Measurements from ENCODE around the gene RNF19B.
A peak's percentile ranks its signal among the peaks of the same experiment; 100 is the strongest.

Gene RNF19B

DNA sequence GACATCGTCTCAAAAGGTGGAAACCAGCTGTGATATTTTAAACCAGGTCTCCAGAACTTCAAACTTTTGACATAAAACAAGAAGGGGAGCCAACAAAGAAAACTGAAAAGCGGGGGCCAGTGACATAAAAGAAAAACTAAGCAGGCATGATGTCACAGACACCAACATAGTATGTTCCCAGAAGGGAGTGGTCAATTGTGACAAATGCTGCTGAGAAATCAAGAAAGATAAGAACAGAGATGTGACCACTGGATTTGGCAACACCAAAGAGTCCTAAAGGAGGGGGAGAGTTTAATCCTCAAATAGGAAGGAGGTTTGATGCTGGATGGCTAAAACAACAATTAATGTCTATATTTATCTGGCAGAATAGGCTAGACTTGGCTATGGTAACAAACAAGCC lies 2.3 kb upstream of the RNF19B start:
- no peak for DNase-seq

DNA sequence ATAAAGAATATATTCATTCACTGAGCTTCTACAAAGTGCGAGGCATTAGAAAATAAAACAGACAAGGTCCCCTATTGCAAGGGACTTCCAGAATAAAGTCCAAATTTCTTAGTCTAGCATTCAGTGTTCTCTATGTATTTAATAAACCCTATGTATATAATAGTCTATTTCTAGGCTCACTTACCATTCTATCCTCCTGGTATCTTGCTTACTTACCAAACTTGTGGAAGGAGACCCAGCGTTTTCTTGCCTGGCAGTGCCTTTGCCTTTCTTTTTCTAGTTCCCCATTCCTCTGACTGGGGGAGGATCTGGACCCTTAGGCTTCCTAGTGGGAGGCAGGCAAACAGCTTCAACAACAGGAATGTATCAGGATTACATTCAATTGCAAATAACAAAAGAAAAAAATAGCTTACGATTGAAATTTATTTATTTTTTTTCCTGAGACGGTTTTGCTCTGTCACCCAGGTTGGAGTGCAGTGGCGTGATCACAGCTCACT lies 690 bp upstream of the RNF19B start:
- DNase-seq = no peak

DNA sequence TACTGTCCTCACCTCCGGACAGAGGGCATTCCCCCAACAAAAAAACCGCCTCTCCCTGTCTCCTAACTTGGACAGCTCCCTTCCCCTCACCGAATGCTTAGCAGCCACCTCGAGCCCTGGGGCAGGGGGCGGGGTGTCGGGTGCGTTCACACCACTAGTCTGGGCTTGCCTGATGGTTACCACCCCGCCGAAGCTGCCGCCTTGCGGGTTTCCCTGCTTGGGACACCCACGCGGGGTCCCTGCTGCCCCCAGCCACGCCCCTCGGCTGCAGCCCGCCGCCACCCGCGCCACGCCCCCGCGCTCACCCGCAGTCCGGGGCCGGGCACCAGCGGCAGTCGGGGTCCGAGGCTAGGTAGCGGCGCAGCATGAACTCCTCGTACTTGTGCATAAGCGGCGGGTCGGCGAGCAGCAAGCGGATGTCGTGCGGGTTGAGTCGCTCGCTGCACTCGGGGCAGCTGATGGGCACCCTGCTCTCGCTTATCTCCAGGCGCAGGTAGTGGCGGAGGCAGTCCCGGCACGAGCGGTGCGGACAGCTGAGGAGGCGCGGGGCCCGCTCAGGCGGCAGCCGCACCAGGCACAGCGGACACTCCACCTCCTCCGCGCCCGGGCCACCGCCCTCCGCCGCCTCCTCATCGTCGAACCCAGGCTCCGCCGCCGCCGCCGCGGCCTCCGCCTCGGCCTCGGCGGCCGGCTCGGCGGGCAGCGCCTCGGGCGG lies 706 bp downstream of the RNF19B start:
- peak; percentile 45 to 79 (median 58) for DNase-seq

DNA sequence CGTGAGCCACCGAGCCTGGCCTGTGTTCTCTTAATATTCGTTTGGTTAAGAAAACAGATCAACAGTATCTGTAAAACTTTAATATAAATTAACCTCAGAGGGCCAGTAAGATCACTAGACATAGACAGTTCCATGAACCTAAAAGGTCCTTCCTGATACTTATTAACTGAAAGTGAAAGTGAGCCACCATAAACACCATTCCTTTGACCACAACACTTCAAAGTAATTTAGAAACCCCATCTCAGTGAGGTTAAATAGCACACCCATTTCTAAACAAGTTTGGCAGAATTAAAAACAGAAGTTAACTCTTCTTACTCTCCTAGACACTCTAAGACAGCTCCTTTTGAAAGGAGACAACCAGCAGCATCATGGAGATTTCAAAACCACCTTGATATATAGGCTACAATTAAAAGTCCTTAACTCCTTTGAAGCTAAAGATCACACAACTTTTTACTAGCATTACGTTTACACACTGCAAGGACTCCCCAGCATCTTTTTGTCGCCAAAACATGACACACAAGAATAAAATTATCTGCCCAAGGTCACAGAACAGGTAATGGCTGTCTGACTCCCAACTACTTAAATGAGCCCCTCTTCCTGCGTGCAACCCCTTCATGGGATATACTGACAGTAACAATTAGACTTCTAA lies 2.2 kb downstream of the RNF19B start:
- no peak for DNase-seq

DNA sequence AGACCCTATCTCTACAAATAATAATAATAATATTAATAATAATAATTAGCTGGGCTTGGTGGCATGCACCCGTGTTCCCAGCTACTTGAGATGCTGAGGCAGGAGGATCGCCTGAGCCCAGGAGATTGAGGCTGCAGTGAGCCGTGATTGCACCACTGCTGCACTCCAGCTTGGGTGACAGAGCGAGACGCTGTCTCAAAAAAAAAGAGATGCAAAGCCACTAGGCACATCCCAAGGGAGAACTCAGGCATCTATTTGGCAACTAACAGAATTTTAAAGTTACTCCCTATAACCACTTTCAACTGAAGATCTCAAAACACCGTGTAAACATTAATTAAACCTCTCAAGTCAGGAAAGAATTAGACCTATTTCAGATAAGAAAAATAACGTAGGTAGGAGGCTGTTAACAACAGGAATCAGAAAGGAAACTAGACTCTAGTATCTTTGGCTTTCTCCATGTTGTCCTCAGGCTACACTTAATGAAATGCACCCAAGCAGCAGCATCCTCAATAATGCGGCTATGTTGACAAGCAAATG lies 3.7 kb downstream of the RNF19B start:
- no peak for DNase-seq

DNA sequence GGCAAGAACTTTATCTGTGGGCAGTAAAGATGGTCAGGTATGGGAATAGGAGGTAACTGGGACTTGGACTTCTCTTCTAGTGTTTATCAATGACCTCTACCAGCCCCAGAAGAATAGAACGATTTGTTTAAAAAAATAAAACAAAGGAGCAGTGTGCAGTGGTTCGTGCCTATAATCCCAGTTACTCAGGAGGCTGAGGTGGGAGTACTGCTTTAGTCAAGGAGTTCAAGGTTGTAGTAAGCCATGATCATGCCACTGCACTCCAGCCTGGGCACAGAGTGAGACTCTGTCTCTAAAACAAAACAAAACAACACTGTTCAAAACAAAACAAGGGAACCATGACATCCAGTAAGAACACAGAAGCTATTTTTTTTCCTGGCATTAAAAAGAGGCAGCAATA lies 4.3 kb downstream of the RNF19B start:
- no peak for DNase-seq

DNA sequence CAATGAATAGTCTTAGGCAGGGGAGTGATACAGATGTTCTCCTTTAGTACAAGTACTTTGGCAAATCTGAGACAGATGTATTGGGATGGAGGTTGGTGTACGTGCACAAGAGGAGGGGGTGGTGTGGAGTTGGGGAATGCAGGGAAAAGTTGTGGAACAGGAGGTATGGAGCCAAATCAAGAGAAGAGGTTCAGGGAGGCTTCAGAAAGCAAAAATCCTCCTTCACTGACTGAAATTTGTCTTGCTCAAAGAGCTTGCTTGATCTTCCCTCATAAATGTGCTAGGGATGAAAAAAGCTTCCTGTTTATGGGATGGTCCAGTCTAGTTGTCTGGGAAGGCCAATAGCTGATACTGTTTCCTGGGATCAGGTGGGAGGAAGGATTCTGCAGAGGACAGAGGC lies 5.8 kb downstream of the RNF19B start:
- DNase-seq = no peak

DNA sequence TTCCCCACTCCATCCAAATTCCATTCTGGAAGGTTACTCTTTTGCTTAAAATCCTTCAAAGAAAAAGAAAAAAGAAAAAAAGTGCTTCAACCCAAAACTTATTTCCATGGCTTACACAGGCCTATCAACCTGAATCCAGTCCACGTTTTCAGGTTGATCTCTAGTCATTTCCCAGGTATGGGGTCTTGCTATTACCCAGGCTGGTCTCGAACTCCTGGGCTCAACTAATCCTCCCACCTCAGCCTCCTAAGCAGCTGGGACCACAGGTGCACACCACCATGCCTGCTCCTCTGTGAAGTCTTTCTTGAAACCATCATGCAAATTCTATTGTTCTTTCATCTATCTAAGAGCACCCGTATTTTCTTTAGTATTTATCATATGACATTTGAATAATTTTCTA lies 7.6 kb downstream of the RNF19B start:
- DNase-seq = no peak

DNA sequence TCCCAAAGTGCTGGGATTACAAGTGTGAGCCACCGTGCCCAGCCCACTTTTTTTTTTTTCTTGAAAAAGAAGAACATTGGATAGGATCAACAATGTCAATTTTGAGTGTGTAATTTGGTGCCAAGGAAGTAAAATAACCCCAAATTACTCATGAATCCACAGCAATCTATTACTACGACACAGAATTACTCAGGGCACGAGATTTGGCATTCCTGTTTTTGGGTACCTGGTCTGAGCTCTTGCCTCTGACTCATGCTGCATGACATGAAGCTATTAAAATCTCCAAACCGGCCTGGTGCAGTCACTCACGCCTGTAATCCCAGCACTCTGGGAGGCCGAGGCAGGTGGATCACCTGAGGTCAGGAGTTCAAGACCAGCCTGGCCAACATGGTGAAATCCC lies 10.4 kb downstream of the RNF19B start:
- DNase-seq = no peak

DNA sequence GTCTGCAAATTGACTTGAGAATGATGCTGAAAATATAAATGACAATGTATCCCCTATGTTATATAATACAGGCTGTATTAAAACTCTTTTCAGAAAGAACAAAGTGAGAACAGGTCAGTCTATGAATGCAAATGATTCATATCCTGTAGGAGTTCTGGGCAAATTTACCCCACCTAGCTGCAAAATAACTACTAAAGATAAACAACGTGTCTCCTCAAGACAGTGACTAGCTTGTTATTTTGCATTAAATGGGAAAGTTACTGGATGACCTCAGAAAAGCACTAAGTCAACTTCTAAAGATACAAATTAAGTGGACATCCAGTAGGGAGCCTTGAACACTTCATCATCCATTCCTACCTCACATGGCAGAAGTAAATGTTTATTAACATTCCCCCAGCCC lies 11.1 kb downstream of the RNF19B start:
- DNase-seq = no peak

DNA sequence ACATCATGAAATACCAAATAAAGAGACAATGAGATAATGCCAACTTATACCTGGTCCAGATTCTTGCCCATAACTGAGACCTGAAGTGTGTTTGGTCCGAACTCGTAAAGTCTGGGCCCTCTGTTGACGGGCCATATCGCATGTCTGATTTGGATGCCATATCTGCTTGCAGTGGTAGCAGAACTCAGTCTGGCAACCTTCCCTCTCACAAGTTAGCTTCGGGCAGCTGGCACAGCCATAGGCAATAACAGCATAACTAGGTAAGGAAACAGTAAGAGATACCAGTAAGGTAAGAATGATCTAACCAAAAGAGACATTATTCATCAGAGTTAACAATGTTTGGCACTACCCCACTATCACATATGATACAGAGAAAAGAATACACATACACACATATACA lies 15.1 kb downstream of the RNF19B start:
- no peak for DNase-seq

DNA sequence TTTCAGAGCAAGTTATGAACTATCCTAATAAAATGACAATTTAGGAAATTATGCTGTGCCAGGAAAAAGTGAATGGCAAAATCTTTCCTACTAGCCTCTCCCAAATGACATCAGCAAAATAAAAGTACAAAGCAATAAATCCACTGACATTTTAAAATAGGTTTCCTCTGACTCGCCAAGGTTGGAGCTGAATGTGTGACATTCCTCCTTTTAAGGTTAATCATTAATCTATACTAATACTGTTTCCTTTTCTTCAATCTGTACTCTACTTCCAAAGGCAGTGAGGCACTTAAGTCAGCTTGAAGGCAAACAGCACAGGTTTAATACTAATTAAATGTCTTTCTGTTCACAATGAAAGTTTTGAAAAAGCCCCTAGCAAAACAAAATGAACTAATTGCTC lies 15.7 kb downstream of the RNF19B start:
- DNase-seq = no peak

DNA sequence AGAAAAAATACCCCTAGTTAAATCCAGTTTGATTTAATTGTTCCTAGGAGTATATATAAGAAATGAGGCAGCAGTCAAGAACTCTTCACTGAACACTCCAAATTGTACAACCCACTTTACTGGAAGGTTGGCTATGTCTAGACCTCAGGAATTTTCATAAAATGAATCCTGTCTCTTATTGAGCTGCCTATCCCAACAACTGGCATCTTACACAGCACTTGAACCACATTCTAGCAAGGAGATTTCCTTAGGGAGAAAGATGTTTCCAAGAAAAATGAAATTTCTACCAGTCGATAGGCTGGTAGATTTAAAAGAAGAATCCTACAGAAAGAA lies 16.3 kb downstream of the RNF19B start:
- no peak for DNase-seq

DNA sequence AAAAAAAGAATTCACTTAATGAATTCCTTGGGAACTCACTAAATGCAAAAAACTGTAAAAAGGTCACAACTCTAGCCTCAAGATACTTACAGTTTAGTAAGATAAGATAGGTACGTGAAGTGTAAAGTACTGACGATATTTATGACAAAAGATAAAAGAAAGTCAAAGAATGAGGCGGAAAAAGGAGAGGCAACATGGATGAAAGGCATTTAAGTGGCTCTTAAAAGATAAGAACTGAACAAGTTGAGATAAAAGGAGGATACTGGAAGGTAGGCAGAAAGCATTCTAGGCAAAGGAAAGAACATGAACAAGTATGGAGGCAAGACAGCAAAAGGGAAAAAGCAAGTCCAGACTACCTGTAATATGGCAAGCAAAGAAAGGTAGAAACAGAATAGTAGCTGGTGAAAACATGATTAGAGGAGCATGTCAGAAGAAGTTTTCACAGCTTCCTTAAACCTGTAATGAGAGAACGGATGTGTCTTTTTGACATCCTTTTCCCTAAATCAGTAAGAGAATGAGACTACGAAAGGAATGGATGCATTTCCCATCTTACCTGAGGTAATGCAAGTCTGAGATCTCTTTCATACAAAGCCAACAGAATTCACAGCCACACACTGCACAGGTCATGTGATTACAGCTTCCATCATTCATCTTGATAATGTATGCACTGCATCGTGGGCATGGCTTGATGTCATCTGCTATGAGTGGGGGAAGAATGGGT lies 16.8 kb downstream of the RNF19B start:
- DNase-seq = no peak

DNA sequence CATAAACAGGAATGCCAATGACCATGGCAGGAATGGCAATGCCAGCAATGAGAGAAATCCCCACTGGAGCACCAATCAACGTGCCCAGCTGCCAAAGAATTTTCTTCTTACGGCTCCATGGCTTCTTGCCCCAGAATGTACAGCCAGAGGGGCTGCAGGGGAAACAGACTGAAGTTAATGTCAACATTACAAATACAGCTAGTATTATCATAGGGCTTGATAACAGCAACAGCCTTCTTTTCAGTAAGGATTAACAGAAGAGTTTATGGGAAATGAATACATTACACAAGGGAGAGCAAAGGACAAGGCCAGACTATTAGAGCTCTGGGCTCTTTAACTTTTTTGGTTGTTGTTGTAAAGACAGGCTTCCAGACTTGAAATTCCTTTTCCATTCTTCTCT lies 18.2 kb downstream of the RNF19B start:
- DNase-seq = no peak

DNA sequence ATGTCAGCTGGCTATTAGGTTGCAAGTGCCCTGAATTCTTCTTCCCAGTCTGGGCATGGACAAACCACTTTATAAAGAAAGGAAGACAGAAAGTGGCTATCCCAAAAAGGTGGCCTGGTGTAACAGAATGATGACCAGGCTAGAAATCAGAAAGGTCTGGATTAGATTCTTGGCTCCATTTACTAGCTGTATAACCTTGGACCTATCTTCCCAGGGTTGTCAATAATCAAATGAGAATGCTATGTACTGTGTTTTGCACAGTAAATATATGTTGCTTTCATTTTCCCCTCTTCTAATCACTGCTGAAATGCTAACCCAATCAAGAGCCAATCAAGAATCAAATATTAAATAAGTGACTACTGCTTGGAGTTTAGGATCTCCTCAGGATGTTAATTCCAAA lies 20.4 kb downstream of the RNF19B start:
- DNase-seq = no peak

DNA sequence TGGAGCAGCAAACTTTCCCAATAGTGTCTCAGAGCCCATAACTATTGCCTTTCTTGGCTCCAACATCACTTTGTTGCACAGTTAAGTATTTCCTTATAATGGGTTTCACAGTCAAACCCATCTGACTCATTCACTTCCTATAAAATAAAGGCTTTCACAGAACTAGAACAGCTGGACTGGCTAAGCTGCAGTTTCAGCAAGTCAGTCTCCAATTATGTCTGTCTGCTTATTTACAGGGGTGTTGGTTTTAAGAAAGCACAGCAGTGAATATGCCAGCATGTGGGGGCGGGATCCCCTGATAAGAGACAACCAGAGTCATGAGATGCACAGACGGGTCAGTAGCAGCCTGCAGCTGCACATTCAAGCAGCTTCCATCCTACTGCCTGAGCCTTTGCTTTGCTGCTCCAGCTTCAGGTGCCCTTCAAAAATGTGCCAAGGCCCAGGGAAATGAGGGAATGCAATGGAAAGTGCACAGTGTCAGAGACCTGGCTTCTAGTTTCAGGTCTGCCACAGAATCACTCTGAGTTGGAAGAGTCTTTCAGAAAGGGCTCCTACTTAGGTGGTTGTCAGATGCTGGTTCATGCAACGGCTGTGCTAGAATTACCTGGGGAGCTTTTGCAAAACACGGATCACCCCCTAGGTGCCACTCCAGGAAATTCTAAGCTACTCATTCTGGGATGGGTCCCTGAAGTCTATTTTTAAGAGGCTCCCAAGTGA lies 24.8 kb downstream of the RNF19B start:
- DNase-seq = no peak

DNA sequence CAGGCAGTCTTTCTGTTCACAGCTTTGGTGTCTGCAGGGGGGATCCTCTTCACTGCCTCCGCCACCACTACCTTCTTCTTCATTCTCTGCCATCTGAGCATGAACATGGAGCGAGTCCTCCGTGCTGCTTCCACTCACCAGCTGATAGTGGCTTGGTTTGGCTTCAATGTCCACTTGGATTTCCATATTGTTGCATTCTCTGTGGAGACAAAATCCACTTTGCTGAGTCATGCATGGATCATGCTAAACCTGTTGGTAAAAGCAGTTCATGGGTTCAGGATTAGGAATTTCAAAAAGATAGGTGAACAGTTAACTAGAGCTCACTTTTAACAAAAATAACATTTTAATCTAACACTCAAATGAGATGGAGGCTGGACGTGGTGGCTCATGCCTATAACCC lies 27.5 kb downstream of the RNF19B start:
- no peak for DNase-seq

DNA sequence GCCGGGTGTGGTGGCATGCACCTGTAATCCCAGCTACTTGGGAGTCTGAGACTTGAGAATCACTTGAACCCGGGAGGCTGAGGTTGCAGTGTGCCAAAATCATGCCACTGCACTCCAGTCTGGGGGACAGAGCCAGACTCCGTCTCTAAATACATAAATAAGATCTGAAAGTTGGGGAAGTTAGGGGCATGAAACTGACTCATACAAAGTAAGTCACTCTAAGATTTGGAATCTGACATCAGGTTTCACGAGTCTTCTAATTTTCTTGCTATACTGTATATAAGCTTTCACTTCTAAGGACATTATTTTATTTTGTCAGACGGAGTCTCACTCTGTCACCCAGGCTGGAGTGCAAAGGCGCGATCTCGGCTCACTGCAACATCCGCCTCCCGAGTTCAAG lies 30.1 kb downstream of the RNF19B start:
- no peak for DNase-seq

DNA sequence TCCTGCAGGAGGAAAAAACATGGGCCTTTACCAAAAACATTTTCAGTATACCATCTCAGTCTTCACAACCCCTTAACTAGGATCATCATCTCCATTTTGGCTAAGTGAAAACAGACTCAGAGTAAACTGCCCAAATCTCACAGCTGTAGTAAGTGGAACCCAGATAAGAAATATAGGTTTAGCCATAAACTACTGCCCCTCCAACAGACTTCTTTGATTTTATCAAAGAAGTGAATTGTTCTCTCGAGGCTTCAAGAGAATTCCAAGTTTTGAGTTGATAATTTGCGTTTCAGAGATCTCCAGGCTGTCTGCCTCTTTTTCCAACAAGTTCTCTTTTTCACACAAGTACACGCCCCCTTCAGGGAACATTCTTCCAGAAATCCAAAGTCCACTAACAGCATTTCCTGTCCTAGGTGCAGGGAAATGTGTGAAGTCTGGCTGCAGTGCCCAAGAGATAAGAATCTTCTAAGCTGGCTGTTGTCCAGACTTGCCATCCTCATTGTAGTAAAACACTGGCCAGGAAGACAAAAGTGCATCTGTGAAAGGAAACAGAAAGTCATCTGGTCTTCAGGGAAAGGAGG lies 30.8 kb downstream of the RNF19B start:
- DNase-seq = no peak

DNA sequence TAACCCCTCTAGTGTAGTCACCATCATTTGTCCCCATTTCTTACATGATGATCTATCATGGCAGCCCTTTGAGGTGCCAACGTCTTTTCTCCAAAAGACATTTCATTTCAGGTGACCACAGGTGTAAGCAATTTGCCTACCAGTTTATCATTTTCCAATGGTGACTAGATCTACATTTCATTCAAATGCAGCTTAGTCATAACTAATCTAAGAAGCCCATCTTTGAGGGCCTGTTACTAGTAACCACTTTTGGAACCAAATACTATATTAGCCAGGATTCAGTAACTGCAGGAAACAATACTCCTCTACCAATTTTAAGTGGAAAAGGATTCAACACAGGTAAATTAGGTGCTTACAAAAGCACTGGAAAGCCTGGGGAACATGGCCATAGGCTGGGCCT lies 32.8 kb downstream of the RNF19B start:
- DNase-seq = no peak

DNA sequence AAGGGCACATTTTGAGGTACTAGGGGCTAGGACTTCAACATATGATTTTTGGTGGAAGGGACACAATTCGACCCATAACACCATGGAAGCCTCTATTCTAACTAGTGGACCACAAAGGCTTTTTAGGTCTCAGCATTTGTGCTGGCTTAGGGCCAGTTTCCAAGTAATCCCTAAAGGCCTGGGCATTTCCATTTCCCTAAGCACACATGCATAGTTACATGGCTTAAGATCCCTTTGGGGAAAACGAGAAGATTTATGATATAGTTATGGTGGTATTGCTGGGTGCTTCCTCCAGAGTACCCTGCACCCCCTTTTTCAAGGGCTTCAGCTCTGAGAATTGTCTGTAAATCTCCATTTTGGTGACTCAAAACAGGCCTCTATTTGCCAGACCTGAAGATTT lies 35.2 kb downstream of the RNF19B start:
- DNase-seq = no peak

DNA sequence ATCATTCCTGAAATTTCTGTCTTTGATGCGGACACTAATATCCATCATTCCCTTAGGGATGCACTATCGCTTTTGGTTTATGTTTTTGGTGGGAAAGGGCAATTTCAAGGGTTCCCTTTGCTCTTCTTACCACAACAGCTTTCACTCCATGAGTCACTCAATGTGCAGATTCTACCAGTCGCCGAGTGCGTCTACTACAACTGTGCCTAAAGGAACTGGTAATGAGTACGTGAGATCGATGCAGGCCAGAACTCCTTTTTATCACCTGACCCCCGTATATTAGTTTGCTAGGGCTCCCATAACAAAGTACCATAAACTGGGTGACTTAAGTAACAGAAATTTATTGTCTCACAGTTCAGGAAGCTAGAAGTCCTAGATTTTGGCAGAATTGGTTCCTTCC lies 35.9 kb downstream of the RNF19B start:
- DNase-seq = no peak

Data from stimulated activated naive CD4-positive, alpha-beta T cell (primary cell).